Fibroblast of lung (primary cell): Measurements from ENCODE around the gene NDST1.

ENCODE experiments used
- CTCF ChIP-seq, 2 donors: IDR thresholded peaks in 1 of 2; conservative IDR thresholded peaks in 1 of 2; 1 replicate in 1 of 2; 2 replicates in 1 of 2; pipeline ENCODE4 v1.5.1; 2011 to 2012; ENCODE audit warnings: low read length in 2 of 2, control low read depth in 1 of 2, inconsistent platforms in 1 of 2, low read depth in 1 of 2, mild to moderate bottlenecking in 1 of 2
- EZH2 ChIP-seq: IDR thresholded peaks from 2 replicates; pipeline ENCODE4 v1.5.1; 2012; ENCODE audit warnings: low read length, control low read depth, mild to moderate bottlenecking; ENCODE audit errors: missing control alignments

GRCh38 chr5:150521522-150521817 lies 13.5 kb downstream of the NDST1 start:
- TF ChIP-seq CTCF (conservative IDR thresholded peaks at IDR 0.05 in 1 of 2, IDR thresholded peaks at IDR 0.05 in 1 of 2; ENCODE audit: low read depth in 1 of 2, low read length in 2 of 2) (no peak), EZH2 (no peak)
